ENCODE measurements around the gene OR2T2. TPM values are rescaled to one million over a fixed set of nuclear protein-coding genes. Genes with fewer than 3 reads are reported as not detected.

The OR2T2 gene, protein sequence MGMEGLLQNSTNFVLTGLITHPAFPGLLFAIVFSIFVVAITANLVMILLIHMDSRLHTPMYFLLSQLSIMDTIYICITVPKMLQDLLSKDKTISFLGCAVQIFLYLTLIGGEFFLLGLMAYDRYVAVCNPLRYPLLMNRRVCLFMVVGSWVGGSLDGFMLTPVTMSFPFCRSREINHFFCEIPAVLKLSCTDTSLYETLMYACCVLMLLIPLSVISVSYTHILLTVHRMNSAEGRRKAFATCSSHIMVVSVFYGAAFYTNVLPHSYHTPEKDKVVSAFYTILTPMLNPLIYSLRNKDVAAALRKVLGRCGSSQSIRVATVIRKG
- not detected in 2 replicates for total RNA-seq

DNA sequence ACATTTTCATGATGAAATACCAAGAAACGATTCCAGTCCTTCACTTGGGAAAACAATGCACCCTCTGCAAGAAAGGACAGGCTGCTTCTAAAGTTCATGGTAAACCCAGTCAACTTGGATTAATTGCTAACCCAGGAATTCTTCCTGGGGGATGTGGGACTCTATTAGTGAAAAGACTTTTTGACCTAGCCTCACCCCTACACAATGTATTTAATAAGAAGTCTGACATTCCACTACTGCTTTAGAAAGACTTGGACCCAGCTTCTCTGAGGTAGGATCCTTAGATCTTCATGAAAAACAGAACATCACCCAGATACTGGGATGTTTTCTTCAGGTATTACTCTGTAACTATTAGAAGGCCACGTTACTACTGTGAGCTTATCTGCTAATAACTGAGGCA, at the start of gene OR2T2:
Gene OR2T2 (plus strand): TSS at position 239 of the 400 bp plus-strand sequence. CDS start 7,161 bp downstream, outside the sequence.

DNA sequence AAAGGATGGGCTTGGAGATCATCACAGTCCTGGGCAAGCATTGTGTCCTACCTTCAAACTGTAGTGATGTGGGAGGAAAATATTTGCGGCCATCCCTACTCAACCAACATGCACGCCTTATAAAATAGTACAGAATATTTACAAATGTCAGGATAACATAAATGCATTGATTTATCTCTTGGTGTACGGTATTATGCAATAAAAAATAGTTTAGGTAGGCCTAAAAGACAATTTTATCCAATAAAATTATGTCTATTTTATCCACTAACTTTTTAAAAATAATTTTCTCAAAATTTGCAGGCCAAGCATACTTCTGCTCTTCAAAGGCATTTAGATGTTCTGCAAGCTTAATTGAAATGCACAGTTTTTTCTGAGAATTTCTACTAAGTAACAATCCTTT, 42.7 kb upstream of the OR2T2 start, which contains the start of gene OR2T1:
Gene OR2T1 (plus strand): TSS at position 301 of the 400 bp plus-strand sequence. CDS start 3,100 bp downstream, outside the sequence.

DNA sequence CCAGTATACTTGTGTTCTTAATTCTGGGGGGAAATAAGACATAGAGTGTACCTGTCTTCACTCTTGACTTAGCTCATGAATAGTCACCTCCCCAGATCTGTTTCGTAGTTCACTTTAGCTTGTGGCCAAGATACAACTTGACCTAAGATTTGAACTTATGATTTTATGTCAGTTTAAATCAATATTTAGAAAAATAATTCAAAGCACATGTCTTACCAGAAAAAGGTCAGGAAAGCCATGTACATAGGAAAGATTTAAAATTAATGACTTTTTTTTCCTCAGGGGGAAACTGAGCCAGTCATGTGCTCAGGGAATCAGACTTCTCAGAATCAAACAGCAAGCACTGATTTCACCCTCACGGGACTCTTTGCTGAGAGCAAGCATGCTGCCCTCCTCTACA, 27.6 kb downstream of the OR2T2 start, which contains the start of gene OR2T3:
Gene OR2T3 (plus strand): TSS at position 301 of the 400 bp plus-strand sequence. CDS start 0 bp downstream, at position 301.

DNA sequence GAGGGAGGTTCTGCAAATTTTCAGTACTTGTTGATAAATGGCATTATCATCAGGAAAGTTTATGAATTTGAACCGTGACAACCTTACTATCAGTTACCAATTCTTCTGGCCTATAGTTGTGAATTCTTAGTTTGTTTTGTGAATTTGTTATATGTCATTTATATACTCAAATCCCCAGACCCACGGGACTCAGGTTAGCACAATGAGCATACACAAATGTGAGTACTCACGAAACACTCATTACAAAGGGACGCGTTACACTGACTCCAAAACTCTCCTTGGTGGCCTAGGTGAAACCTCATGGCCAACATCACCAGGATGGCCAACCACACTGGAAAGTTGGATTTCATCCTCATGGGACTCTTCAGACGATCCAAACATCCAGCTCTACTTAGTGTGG, 42.9 kb downstream of the OR2T2 start, which contains the start of gene OR2T5:
Gene OR2T5 (plus strand): TSS at position 301 of the 400 bp plus-strand sequence. CDS start 0 bp downstream, at position 301.

Other genes starting within 250 kb of the OR2T2 start
- gene OR2M3, start 248.4 kb upstream of the OR2T2 start, total RNA-seq, result not detected in 2 replicates
- gene OR2M4, start 214.2 kb upstream of the OR2T2 start, total RNA-seq, result not detected in 2 replicates
- gene OR2T33, start 167.7 kb upstream of the OR2T2 start, total RNA-seq, result not detected in 2 replicates
- gene OR2T12, start 142.2 kb upstream of the OR2T2 start, total RNA-seq, result not detected in 2 replicates
- not detected in 2 replicates for gene OR2M7, start 121.1 kb upstream of the OR2T2 start, total RNA-seq
- gene OR14C36, start 96.9 kb upstream of the OR2T2 start, total RNA-seq, result not detected in 2 replicates
- gene OR2T4, start 84.0 kb upstream of the OR2T2 start, total RNA-seq, result not detected in 2 replicates
- not detected in 2 replicates for gene OR2T6, start 69.9 kb upstream of the OR2T2 start, total RNA-seq
- gene OR2T1, start 42.6 kb upstream of the OR2T2 start, total RNA-seq, result not detected in 2 replicates
- gene OR2T3, start 27.7 kb downstream of the OR2T2 start, total RNA-seq, result not detected in 2 replicates
- gene OR2T5, start 43.0 kb downstream of the OR2T2 start, total RNA-seq, result not detected in 2 replicates
- gene OR2G6, start 62.4 kb downstream of the OR2T2 start, total RNA-seq, result not detected in 2 replicates
- gene OR2T29, start 117.1 kb downstream of the OR2T2 start, total RNA-seq, result not detected in 2 replicates
- gene OR2T34, start 129.1 kb downstream of the OR2T2 start, total RNA-seq, result not detected in 2 replicates
- gene OR2T10, start 152.1 kb downstream of the OR2T2 start, total RNA-seq, result not detected in 2 replicates
- not detected in 2 replicates for gene OR2T11, start 189.5 kb downstream of the OR2T2 start, total RNA-seq
- gene OR2T35, start 199.6 kb downstream of the OR2T2 start, total RNA-seq, result not detected in 2 replicates
- gene OR2T27, start 209.9 kb downstream of the OR2T2 start, total RNA-seq, result not detected in 2 replicates

All from cardiac ventricle fibroblast (primary cell).